ENCODE results near the gene GMDS. TPM values are rescaled to one million over a fixed set of nuclear protein-coding genes. Genes with fewer than 3 reads are reported as not detected.

The GMDS gene
- total RNA-seq, 1 donor = 23.2 TPM

DNA sequence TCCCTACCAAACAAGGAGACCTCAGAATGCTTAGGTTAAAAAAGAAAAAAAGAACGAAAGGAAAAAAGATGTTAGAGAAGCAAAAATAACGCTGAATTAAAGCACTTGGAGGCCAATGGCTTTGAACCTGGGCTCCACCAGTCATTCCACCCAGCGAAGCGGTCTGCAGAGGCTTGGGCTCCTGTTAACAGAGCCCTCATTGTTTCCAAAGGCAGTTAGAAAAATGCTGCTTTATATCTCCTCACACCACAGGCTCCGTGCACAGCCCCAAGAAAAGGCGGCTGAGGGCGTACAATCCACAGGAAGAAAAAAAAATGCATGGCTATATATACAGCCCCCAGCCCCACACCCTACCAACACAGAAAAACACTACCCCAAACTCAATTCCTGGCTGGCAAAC, 379.8 kb downstream of the GMDS start:
- H4K20me1 ChIP-seq (ENCODE audit: insufficient read depth, low read length) = no peaks in the 10 kb centered on the region
- TF ChIP-seq, protein P1, sequence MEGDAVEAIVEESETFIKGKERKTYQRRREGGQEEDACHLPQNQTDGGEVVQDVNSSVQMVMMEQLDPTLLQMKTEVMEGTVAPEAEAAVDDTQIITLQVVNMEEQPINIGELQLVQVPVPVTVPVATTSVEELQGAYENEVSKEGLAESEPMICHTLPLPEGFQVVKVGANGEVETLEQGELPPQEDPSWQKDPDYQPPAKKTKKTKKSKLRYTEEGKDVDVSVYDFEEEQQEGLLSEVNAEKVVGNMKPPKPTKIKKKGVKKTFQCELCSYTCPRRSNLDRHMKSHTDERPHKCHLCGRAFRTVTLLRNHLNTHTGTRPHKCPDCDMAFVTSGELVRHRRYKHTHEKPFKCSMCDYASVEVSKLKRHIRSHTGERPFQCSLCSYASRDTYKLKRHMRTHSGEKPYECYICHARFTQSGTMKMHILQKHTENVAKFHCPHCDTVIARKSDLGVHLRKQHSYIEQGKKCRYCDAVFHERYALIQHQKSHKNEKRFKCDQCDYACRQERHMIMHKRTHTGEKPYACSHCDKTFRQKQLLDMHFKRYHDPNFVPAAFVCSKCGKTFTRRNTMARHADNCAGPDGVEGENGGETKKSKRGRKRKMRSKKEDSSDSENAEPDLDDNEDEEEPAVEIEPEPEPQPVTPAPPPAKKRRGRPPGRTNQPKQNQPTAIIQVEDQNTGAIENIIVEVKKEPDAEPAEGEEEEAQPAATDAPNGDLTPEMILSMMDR (IDR thresholded peaks at IDR 0.05; ENCODE audit: extremely low read depth, low read depth, low read length) = no peak
- H3K4me1 ChIP-seq (ENCODE audit: insufficient read depth, low read length) = peaks cover 6% of the 10 kb centered on the region
- H3K4me2 ChIP-seq (ENCODE audit: insufficient read depth, low read length) = no peak overlapping the region
- no peaks in the 10 kb centered on the region for H3K36me3 ChIP-seq (ENCODE audit: insufficient read depth, low read length)
- H3K79me2 ChIP-seq (ENCODE audit: insufficient read depth, low read length) = no peaks in the 10 kb centered on the region
- H3K27me3 ChIP-seq (ENCODE audit: insufficient read depth, low read length) = no peaks in the 10 kb centered on the region
- no peaks in the 10 kb centered on the region for H3K9me3 ChIP-seq (ENCODE audit: low read depth, low read length)
- no peak overlapping the region for H3K4me3 ChIP-seq (ENCODE audit: insufficient read depth, low read length)
- H3K27ac ChIP-seq (ENCODE audit: low read depth, low read length) = no peak overlapping the region
- DNase-seq (ENCODE audit: insufficient read length, low spot score, missing footprints) = no peak
- no peak overlapping the region for H2AFZ ChIP-seq (ENCODE audit: low read length)

DNA sequence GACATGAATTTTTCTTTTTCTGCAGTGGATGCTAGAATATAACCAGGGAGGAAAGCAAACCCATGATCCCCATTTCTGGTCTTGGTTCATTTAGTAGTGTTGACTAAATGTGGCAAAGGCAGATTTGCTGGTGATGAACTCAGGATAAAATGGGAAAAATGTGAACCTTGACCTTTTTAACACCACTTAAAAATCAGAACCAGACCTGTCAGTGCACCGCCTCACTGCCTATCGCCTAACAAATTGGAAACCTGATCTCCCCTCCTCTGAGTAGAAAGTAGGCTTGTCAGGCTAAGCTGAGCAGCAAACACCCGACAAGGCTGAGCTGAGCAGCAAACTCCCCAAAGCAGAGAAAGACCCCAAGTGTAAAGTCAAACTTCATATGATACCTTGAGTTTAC, 380.9 kb downstream of the GMDS start:
- H3K9me3 ChIP-seq (ENCODE audit: low read depth, low read length) = no peaks in the 10 kb centered on the region
- no peaks in the 10 kb centered on the region for H4K20me1 ChIP-seq (ENCODE audit: insufficient read depth, low read length)
- no peaks in the 10 kb centered on the region for H3K79me2 ChIP-seq (ENCODE audit: insufficient read depth, low read length)
- H2AFZ ChIP-seq (ENCODE audit: low read length) = no peak overlapping the region
- no peaks in the 10 kb centered on the region for H3K27me3 ChIP-seq (ENCODE audit: insufficient read depth, low read length)
- no peak overlapping the region for H3K4me2 ChIP-seq (ENCODE audit: insufficient read depth, low read length)
- no peak overlapping the region for H3K27ac ChIP-seq (ENCODE audit: low read depth, low read length)
- TF ChIP-seq, protein P1 (IDR thresholded peaks at IDR 0.05; ENCODE audit: extremely low read depth, low read depth, low read length) = no peak
- no peaks in the 10 kb centered on the region for H3K36me3 ChIP-seq (ENCODE audit: insufficient read depth, low read length)
- H3K4me3 ChIP-seq (ENCODE audit: insufficient read depth, low read length) = no peak overlapping the region
- H3K4me1 ChIP-seq (ENCODE audit: insufficient read depth, low read length) = peaks cover 6% of the 10 kb centered on the region
- DNase-seq (ENCODE audit: insufficient read length, low spot score, missing footprints) = no peak

DNA sequence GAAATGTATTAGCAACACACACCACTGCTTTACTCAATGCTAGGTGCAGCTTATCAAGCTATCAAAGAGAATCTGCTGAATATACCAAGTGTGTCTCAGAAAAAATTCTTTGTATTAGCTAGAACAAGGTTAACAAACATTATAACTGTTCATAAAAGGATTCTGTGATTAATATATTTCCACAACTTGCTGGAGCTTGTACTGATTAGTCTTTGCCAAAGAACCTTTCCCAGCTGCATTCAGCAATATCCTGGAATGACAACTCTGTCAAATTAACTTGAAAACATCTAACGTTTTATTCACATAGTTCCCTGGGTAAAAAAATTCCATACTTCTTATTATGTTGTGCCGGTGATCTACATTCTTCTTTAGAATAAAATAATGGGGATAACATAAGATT, 383.0 kb downstream of the GMDS start:
- no peak overlapping the region for H2AFZ ChIP-seq (ENCODE audit: low read length)
- H3K4me2 ChIP-seq (ENCODE audit: insufficient read depth, low read length) = no peak overlapping the region
- no peaks in the 10 kb centered on the region for H3K79me2 ChIP-seq (ENCODE audit: insufficient read depth, low read length)
- H3K27ac ChIP-seq (ENCODE audit: low read depth, low read length) = no peak overlapping the region
- no peak for DNase-seq (ENCODE audit: insufficient read length, low spot score, missing footprints)
- no peaks in the 10 kb centered on the region for H3K27me3 ChIP-seq (ENCODE audit: insufficient read depth, low read length)
- H4K20me1 ChIP-seq (ENCODE audit: insufficient read depth, low read length) = no peaks in the 10 kb centered on the region
- no peaks in the 10 kb centered on the region for H3K36me3 ChIP-seq (ENCODE audit: insufficient read depth, low read length)
- no peaks in the 10 kb centered on the region for H3K9me3 ChIP-seq (ENCODE audit: low read depth, low read length)
- no peak overlapping the region for H3K4me3 ChIP-seq (ENCODE audit: insufficient read depth, low read length)
- TF ChIP-seq, protein P1 (IDR thresholded peaks at IDR 0.05; ENCODE audit: extremely low read depth, low read depth, low read length) = no peak
- peaks cover 6% of the 10 kb centered on the region for H3K4me1 ChIP-seq (ENCODE audit: insufficient read depth, low read length)

DNA sequence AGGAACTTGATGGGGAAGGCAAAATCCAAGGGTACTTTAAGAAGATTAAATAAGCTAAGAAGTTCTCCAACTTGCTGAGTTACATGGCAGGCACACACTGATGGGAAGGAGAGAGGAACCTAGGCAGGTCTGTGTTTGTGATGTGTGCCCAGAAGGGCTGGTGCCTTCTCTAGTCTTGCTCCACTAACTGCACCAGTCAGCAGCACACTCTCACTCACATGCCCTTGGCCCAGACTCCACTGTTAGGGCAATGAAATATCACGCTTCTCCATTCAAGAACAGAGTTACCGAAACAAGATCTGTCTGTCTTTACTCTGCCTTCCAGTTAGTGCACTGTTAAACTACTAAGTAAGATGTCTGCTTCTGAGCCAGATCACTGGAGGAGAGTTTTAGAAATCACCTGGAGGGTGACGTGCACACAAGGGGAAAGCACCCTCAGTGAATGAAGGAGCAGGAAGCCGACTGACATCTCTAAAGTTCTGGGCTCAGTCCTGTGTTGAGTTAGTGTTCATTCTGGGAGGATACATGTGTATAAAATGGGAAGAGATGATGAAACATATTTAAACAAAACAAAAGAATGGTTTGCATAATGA, 384.6 kb downstream of the GMDS start:
- H3K79me2 ChIP-seq (ENCODE audit: insufficient read depth, low read length) = no peaks in the 10 kb centered on the region
- no peak overlapping the region for H3K4me3 ChIP-seq (ENCODE audit: insufficient read depth, low read length)
- no peaks in the 10 kb centered on the region for H3K27me3 ChIP-seq (ENCODE audit: insufficient read depth, low read length)
- H4K20me1 ChIP-seq (ENCODE audit: insufficient read depth, low read length) = no peaks in the 10 kb centered on the region
- H2AFZ ChIP-seq (ENCODE audit: low read length) = no peak overlapping the region
- TF ChIP-seq, protein P1 (IDR thresholded peaks at IDR 0.05; ENCODE audit: extremely low read depth, low read depth, low read length) = no peak
- no peak overlapping the region for H3K4me2 ChIP-seq (ENCODE audit: insufficient read depth, low read length)
- peaks cover 6% of the 10 kb centered on the region for H3K4me1 ChIP-seq (ENCODE audit: insufficient read depth, low read length)
- no peaks in the 10 kb centered on the region for H3K36me3 ChIP-seq (ENCODE audit: insufficient read depth, low read length)
- no peak for DNase-seq (ENCODE audit: insufficient read length, low spot score, missing footprints)
- no peak overlapping the region for H3K27ac ChIP-seq (ENCODE audit: low read depth, low read length)
- no peaks in the 10 kb centered on the region for H3K9me3 ChIP-seq (ENCODE audit: low read depth, low read length)
